ENCODE results near the gene COX7A1.

COX7A1 gene

GRCh38 chr19:36111200-36111539 lies 41.1 kb downstream of the COX7A1 start:
- DNase-seq: no peak

GRCh38 chr19:36110487-36111199 lies 41.6 kb downstream of the COX7A1 start, which contains the start of gene OVOL3:
Gene OVOL3 (plus strand): TSS chr19:36111143. CDS start chr19:36111203, 60 bp downstream.
- DNase-seq: no peak

GRCh38 chr19:36108684-36109083 lies 43.6 kb downstream of the COX7A1 start:
- DNase-seq: no peak

- DNase-seq: no peak
Measured at GRCh38 chr19:36106991-36107390, 45.3 kb downstream of the COX7A1 start.

GRCh38 chr19:36106441-36106840 lies 45.8 kb downstream of the COX7A1 start:
- no peak for DNase-seq

- no peak for DNase-seq
Measured at GRCh38 chr19:36103842-36104552, 48.2 kb downstream of the COX7A1 start.

- DNase-seq: no peak
Measured at GRCh38 chr19:36103040-36103626, 49.1 kb downstream of the COX7A1 start.

GRCh38 chr19:36101550-36102327 lies 50.5 kb downstream of the COX7A1 start:
- no peak for DNase-seq

All from femur (tissue), 1 donor.